HG02973 (cell line): ENCODE results near the gene PRDM16.

Experiments used
- ATAC-seq: cut with Tn5 transposase; IDR thresholded peaks from one replicate; pipeline ENCODE4 v1.9.1; 2021; ENCODE audit warnings: moderate library complexity; ENCODE audit not compliant: unreplicated experiment

The PRDM16 gene

DNA sequence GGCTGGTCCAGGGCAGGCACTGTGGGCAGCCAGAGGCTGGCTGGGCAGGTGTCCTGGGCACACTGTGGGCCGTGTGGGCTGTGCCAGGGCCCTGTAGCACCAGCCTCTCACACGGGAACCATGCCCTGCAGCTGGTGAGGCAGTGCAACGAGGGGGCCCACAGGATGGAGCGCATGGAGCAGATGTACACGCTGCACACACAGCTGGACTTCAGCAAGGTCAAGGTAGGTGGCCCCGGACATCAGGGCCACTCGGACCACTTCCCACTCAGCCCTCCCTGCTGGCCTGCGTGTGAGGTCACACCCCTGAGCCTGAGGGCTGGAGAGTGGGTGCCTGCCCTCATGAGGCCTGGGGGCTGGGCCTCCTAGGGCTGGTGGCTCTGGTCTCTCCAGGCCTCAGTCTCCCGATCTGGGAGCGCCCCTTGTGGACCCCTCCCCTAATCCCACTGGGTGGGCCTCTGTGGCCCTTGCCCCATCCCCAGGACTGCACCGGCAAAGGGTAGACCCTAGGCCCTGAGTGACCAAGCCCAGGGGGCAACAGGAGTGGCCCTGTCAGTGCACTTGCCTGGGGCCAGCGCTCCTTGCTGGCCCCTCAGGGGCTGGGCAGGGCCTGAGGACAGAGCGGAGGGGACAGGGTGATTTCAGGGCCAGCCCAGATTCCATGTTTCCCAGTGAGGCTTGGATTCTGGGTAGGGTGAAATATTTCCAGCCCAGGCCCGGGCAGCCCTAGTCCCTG, 407.0 kb downstream of the PRDM16 start:
- ATAC-seq: no peak

DNA sequence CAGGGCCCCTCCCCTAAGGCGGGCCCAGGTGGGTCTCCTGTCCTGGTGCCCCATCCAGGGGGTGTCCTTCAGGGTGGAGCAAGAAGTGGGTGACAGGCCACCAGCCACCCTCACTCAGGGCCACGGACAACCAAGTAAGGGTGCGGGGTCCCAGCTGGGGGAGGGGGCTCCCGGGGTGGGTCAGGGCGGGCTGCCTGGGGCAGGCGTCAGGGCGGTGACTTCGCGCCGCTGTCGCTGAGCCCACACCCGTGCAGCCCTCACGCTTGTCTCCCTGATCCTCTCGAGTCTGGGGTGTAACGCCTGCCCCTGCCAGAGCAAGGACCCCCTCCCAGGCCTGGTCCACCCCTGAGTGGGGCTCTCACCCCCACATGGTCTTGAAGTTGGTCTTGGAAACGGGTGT, 407.7 kb downstream of the PRDM16 start:
- ATAC-seq: no peak

DNA sequence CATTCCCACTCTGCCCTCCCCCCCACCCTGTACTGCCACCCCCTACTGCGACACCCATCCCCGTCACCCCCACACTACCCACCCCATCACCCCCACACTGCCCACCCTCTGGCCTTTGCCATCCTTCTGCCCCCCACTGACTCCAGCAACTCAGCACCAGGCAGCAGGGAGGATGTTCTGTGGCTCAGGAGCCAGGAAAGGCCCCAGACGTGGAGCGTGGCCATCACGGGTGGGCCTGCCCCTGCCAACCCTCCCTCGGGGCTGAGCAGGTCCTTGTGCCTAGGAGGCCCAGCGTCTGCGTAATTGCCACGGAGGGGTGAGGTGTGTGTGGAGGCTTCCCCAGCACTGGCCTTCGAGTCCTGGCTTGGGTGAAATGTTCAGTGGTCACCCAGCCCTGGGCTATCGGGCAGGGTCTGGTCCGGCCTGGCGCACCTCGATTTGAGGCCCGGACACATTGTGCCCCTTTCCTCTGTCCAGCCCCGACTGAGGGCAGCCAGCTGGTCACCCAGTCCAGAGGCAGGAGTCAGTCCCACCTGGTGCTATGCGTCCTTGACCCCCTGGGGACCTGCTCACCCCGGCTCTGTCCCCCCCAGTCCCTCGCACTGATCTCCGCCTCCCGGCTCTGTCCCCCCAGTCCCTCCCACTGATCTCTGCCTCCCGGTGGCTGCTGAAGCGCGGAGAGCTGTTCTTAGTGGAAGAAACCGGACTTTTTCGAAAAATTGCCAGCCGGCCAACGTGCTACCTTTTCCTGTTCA, 408.4 kb downstream of the PRDM16 start:
- no peak for ATAC-seq

DNA sequence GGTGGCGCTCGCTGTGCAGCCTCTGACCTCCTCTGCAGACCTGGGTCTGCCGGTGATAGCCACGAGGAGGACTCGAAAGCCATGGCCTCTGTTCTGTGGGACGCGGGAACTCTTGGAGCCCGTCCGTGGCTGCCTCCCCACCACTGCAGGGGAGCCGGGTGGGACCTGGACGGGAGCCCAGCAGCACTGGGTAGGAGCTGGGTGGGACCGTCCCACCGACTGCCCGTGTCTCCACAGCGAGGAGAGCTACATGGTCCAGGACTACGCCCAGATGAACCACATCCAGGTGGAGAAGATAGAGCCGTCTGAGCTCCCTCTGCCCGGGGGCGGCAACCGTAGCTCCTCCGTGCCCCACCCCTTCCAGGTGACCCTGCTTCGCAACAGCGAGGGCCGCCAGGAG, 409.2 kb downstream of the PRDM16 start:
- no peak for ATAC-seq

DNA sequence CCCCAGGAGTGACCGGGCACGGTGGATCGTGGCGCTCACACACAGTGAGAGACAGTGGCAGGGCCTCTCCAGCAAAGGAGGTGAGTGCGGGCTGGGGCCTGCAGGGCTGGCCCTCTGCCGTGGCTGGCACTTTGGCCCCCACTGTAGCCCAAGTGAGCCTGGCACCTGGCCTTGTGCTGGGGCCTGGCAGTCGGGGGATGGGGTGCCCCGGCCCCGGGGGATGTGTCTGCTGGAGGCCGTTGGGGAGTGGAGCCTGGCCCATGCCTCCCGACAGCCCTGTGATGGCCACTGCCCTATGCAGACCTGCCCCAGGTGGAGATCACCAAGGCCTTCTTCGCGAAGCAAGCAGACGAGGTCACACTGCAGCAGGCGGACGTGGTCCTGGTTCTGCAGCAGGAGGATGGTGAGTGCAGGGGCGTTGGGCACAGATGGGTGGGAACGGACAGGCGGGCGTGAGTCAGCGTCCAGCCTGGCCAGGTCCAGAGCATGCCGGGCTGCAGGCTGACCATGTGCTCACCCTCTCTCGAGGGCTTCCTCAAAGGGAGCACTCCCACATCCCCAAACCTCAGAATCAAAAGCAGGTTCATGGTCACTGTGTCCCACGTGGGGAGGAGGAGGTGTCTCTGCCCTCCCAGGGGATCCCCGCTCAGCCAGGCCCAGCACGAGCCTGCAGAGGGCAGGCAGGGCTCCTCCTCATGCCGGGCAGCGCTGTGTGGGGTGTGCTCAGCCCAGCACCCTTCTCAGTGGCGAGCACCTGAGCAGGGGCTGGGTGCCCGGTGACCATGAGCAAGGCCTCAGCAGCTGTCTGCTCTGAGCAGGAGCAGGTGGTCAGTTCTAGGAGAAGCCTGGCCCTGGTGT, 410.7 kb downstream of the PRDM16 start:
- ATAC-seq: no peak

DNA sequence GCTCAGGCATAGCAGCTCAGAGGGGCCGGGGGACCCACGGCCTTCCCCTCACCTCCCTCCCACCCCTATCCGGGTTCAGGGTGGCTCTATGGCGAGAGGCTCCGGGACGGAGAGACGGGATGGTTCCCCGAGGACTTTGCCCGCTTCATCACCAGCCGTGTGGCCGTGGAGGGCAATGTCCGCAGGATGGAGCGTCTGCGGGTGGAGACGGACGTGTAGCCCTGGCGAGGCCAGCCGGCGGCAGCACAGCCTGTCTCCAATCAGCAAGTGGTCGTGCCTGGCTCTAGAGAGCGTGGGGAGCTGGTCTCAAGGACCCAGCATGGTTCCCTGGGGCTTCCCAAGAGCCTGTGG, 411.3 kb downstream of the PRDM16 start:
- no peak for ATAC-seq

DNA sequence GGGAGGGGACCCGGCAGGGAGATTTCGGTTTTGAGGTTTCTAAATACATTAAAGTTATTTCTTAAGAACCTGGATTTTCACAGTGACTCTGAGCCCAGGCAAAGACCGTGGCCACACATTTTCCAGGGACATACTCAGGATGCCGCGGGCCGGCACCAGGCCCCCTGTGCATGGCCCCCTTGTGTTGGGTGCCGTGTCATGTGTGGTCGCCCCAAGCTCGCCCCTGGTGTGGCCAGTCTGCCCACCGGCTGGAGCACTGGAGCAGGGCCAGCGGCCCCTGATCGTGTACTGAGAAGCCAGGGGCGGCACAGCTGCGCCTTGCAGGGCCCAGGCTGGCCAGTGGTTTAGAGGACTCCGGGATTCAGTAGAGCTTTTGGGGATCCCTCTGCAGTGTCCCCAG, 412.0 kb downstream of the PRDM16 start:
- no peak for ATAC-seq

DNA sequence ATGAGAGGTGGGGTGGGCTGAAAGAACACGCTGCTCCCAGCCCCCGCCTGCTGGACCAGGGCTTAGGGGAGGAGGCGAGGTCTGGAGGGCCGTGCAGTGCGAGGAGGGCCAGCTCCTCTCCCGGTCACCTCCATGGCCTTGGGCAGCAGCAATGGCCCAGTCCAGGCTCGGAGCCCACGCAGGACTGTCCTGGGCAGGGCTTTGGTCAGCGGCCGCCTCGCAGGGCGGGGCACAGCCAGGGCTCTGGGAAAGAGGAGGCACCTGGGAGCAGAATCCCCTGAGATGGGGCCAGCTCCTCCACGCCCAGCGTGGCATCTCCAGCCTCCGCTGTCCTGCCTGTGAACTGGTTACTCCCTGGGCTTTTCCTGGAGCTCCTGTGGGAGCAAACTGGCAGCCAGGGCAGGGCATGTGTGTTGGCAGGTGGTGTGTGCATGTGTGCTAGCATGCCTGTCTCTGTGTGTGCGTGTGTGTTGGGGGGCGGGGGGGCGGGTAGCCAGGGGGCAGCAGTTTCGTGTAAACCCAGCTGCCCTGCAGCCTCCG, 412.9 kb downstream of the PRDM16 start:
- ATAC-seq: no peak

DNA sequence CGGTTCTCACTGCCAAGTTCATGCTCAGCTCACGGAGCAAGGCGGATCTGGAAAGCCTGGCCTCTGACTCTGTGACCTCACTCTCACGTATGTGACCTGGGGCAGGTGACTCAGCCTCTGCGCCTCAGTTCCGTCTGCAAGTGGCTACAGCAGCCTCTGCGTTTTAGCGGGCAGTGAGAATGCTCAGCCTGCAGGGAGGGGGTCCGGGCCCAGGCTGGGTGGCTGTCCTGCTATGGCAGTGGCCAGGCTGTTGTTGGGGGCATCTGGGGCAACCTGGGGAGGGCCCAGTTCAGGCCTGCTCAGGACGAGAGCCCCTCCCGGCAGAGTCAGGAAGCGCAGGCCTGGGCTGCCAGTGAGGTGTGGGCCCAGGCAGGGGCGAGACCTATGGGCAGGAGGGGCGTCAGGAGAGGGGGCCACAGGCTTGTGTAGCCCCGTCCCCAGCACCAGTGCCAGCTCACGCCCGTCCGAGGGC, 413.4 kb downstream of the PRDM16 start:
- ATAC-seq: no peak

DNA sequence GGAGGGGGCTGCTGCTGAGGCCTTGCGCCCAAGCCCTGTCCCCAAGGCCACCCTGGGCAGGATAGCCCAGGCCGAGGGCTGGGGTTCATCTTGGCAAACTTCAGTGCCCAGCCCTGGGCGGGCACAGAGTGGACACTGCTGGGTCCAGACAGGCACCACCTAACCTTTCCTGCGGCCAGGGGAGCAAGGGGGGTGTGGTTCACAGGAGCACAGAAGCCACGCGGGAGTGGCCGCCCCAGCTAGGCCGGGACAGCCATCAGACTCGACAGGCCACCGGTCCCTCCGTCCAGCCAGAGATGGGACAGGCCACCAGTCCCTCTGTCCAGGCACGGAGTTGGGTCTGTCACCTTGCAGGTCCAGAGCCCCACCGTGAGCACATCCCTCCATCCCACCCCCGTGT, 414.4 kb downstream of the PRDM16 start:
- ATAC-seq: no peak

DNA sequence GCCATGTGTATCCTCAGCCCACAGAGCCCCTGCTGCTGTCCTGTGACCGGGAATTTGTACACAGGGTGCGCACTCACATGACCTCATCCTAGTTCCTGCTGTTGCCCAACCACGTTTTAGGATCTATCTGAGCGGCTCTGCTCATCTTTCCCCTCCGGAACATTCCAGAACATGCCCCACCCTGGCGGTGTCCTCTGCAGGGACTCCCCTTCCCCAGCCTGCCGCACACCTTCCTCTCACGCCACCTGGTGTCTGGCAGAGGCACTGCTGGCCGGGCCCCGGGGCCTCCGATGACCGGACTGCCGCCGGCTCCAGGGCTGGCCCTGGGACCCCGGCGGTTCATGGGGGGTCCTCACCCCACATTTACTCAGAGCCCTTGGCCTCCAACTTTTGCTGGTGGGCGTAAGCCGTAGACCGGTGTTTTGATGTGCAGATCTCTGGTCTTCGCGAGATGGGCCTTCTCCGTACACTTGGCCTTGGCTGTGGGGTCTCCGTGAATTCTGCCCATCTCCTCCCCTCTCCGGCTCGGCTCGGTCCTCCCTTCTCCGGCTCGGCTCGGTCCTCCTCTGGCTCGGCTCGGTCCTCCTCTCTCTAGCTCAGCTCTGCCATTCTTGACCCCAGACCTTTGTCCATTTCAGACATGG, 414.9 kb downstream of the PRDM16 start:
- no peak for ATAC-seq

DNA sequence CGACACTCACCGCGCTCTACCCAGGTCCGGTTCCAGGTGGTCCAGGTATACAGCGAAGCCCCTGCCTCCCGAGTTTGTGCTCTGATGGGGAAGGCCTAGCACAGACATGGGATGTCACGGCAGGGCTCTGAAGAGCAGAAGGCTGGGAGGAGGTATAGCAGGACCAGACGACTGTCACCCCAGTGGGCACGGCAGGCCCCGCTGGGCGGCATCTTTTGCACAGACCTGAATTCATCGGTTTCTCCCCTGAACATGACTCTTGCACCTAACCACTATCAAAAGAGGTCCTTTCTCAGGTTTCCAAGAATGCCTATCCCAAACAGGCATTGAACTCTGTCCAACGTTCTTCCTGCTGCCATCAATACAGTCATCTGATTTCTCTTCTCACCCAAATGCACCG, 416.0 kb downstream of the PRDM16 start:
- ATAC-seq: no peak
